ENCODE data around the gene YJEFN3. TPM values are rescaled to one million over a fixed set of nuclear protein-coding genes. Genes with fewer than 3 reads are reported as not detected.
A peak's percentile ranks its signal among the peaks of the same experiment; 100 is the strongest.

YJEFN3 gene
- total RNA-seq, 1 experiment from 2014 or later = 11.9 TPM

GRCh38 chr19:19505669-19506326 is 22.9 kb upstream of the YJEFN3 start:
- H3K4me3 Mint-ChIP-seq (ENCODE audit: unreplicated experiment) = no peak overlapping the region
- no TSS peak for BruUV-seq (replicated peaks)
- no peaks in the 10 kb centered on the region for H3K9me3 Mint-ChIP-seq (ENCODE audit: unreplicated experiment)
- no peak for DNase-seq (ENCODE audit: unreplicated experiment)
- no peak overlapping the region for H3K27ac Mint-ChIP-seq (ENCODE audit: low read depth, unreplicated experiment)
- no peak for TF ChIP-seq CTCF (IDR thresholded peaks at IDR 0.05; ENCODE audit: unreplicated experiment)
- ChIA-PET POLR2A (interaction anchor here (0.7 to 2.2 kb wide), 2 partner anchors 10 to 557 kb away, joined by 3 to 6 read pairs; partner anchors contain the start of genes NDUFA13 and TSSK6), CTCF (interaction anchor here (0.6 kb wide), 1 partner anchor 13 kb away, joined by 5 read pairs; no protein-coding TSS in a partner anchor)
- intact Hi-C loops (cut with micrococcal nuclease) = no loop called here
- H3K4me1 Mint-ChIP-seq (ENCODE audit: insufficient read depth, unreplicated experiment) = no peaks in the 10 kb centered on the region
- peaks cover 58% of the 10 kb centered on the region for H3K36me3 Mint-ChIP-seq (ENCODE audit: insufficient read depth, unreplicated experiment)
- H3K27me3 Mint-ChIP-seq (ENCODE audit: insufficient read depth, unreplicated experiment) = no peaks in the 10 kb centered on the region

GRCh38 chr19:19506592-19506991 is 22.1 kb upstream of the YJEFN3 start:
- H3K27ac Mint-ChIP-seq (ENCODE audit: low read depth, unreplicated experiment) = no peak overlapping the region
- no peak overlapping the region for H3K4me3 Mint-ChIP-seq (ENCODE audit: unreplicated experiment)
- ChIA-PET CTCF (interaction anchor here (0.6 kb wide), 1 partner anchor 14 kb away, joined by 5 read pairs; no protein-coding TSS in a partner anchor), POLR2A (interaction anchor here (2.2 kb wide), 1 partner anchor 9 kb away, joined by 6 read pairs; the partner anchor contains the start of genes NDUFA13 and TSSK6)
- H3K27me3 Mint-ChIP-seq (ENCODE audit: insufficient read depth, unreplicated experiment) = no peaks in the 10 kb centered on the region
- TF ChIP-seq CTCF (IDR thresholded peaks at IDR 0.05; ENCODE audit: unreplicated experiment) = no peak
- H3K36me3 Mint-ChIP-seq (ENCODE audit: insufficient read depth, unreplicated experiment) = peaks cover 52% of the 10 kb centered on the region
- intact Hi-C loops (cut with micrococcal nuclease) = no loop called here
- BruUV-seq (replicated peaks) = TSS peak; percentile 31
- H3K9me3 Mint-ChIP-seq (ENCODE audit: unreplicated experiment) = no peaks in the 10 kb centered on the region
- no peak for DNase-seq (ENCODE audit: unreplicated experiment)
- no peaks in the 10 kb centered on the region for H3K4me1 Mint-ChIP-seq (ENCODE audit: insufficient read depth, unreplicated experiment)

DNA sequence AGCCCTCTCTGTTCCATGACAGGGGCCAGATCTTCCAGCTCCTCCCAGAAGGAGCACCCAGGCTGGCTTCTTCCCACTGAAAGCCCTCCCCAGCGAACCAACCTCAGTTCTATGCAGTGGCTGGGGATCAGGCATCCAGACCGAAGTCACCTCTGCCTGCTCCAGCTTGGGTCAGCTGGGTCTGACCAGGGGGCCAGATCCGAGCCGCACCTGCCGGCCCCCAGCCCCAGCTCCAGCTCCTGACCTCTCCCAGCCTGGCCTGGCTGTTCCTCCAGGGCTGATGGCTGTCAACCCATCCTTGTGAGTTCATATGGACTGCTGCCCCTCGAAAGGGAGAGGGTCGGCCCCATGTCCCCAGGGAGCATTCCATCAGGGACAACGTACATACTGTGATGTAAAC is 21.4 kb upstream of the YJEFN3 start:
- POLR2A ChIA-PET = interaction anchor here (2.2 kb wide), 1 partner anchor 8 kb away, joined by 6 read pairs; the partner anchor contains the start of genes NDUFA13 and TSSK6

More for the DNA sequence above, 21.4 kb upstream of the YJEFN3 start:
- Mint-ChIP-seq H3K4me1 (ENCODE audit: insufficient read depth, unreplicated experiment) (peaks cover 5% of the 10 kb centered on the region), H3K27me3 (ENCODE audit: insufficient read depth, unreplicated experiment) (no peaks in the 10 kb centered on the region), H3K9me3 (ENCODE audit: unreplicated experiment) (no peaks in the 10 kb centered on the region), H3K4me3 (ENCODE audit: unreplicated experiment) (no peak overlapping the region), H3K36me3 (ENCODE audit: insufficient read depth, unreplicated experiment) (peaks cover 56% of the 10 kb centered on the region), H3K27ac (ENCODE audit: low read depth, unreplicated experiment) (no peak overlapping the region)
- BruUV-seq (replicated peaks) = no TSS peak
- CTCF ChIA-PET = interaction anchor here (0.7 to 4.5 kb wide), 2 partner anchors 17 to 246 kb away, joined by 3 to 32 read pairs; no protein-coding TSS in a partner anchor
- no peak for TF ChIP-seq CTCF (IDR thresholded peaks at IDR 0.05; ENCODE audit: unreplicated experiment)
- intact Hi-C loops (cut with micrococcal nuclease) = no loop called here
- DNase-seq (ENCODE audit: unreplicated experiment) = no peak

Measured in MCF 10A (cell line).